ENCODE results near the gene MAGI2. TPM values are rescaled to one million over a fixed set of nuclear protein-coding genes. Genes with fewer than 3 reads are reported as not detected.

The MAGI2 gene
- total RNA-seq, 1 donor from 2014 or later, result 13.3 TPM

DNA sequence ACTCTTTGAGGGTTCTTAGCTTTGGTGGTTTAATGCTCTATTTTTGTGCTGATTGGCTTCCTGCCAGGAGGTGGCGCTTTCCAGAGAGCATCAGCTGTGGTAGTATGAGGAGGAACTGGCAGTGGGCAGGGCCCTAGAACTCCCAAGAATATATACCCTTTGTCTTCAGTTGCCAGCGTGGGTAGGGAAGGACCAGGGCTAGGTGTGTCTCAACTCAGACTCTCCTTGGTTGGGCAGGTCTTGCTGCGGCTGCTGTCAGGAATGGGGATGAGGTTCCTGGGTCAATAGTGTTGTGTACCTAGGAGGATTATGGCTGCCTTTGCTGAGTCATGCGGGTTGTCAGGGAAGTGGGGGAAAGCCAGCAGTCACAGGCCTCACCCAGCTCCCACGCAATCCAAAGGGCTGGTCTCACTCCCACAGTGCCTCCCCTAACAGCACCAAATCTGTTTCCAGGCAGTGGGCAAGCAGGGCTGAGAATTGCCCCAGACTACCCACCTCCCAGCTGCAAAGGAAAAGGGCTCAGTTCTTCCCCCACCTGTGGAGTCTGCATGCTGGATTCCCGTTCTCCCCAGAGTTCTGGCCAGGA lies 1463.4 kb downstream of the MAGI2 start:
- TF ChIP-seq, protein P1, sequence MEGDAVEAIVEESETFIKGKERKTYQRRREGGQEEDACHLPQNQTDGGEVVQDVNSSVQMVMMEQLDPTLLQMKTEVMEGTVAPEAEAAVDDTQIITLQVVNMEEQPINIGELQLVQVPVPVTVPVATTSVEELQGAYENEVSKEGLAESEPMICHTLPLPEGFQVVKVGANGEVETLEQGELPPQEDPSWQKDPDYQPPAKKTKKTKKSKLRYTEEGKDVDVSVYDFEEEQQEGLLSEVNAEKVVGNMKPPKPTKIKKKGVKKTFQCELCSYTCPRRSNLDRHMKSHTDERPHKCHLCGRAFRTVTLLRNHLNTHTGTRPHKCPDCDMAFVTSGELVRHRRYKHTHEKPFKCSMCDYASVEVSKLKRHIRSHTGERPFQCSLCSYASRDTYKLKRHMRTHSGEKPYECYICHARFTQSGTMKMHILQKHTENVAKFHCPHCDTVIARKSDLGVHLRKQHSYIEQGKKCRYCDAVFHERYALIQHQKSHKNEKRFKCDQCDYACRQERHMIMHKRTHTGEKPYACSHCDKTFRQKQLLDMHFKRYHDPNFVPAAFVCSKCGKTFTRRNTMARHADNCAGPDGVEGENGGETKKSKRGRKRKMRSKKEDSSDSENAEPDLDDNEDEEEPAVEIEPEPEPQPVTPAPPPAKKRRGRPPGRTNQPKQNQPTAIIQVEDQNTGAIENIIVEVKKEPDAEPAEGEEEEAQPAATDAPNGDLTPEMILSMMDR (conservative IDR thresholded peaks at IDR 0.05), result peak; percentile 49
- no peak overlapping the region for H3K4me3 Mint-ChIP-seq
- H3K9me3 Mint-ChIP-seq, result no peaks in the 10 kb centered on the region
- H3K27me3 Mint-ChIP-seq, result no peaks in the 10 kb centered on the region
- no peak overlapping the region for H3K27ac Mint-ChIP-seq
- no peaks in the 10 kb centered on the region for H3K36me3 Mint-ChIP-seq
- no peak for DNase-seq (ENCODE audit: extremely low spot score, unreplicated experiment)
- no peaks in the 10 kb centered on the region for H3K4me1 Mint-ChIP-seq (ENCODE audit: unreplicated experiment)

DNA sequence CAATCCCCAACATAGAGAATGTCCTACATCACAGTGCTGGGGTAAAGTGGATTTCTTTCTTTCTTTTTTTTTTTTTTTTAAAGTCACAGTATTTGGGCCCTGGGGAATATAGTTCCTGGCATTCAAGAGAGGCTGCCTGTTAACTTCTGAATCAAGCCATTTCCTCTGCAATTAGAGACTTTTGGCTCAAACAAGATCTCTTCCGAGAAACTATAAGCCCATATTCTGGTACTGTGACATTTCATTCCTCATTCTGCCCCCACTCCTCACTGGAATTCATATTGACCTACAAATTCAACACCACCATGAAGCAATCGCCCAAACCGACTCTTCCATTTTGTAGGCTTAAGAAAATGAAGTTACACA lies 1467.5 kb downstream of the MAGI2 start:
- no peak overlapping the region for H3K4me3 Mint-ChIP-seq
- no peak overlapping the region for H3K27ac Mint-ChIP-seq
- H3K36me3 Mint-ChIP-seq, result no peaks in the 10 kb centered on the region
- TF ChIP-seq, protein P1 (conservative IDR thresholded peaks at IDR 0.05), result no peak
- H3K4me1 Mint-ChIP-seq (ENCODE audit: unreplicated experiment), result no peaks in the 10 kb centered on the region
- no peaks in the 10 kb centered on the region for H3K27me3 Mint-ChIP-seq
- H3K9me3 Mint-ChIP-seq, result no peaks in the 10 kb centered on the region
- no peak for DNase-seq (ENCODE audit: extremely low spot score, unreplicated experiment)

DNA sequence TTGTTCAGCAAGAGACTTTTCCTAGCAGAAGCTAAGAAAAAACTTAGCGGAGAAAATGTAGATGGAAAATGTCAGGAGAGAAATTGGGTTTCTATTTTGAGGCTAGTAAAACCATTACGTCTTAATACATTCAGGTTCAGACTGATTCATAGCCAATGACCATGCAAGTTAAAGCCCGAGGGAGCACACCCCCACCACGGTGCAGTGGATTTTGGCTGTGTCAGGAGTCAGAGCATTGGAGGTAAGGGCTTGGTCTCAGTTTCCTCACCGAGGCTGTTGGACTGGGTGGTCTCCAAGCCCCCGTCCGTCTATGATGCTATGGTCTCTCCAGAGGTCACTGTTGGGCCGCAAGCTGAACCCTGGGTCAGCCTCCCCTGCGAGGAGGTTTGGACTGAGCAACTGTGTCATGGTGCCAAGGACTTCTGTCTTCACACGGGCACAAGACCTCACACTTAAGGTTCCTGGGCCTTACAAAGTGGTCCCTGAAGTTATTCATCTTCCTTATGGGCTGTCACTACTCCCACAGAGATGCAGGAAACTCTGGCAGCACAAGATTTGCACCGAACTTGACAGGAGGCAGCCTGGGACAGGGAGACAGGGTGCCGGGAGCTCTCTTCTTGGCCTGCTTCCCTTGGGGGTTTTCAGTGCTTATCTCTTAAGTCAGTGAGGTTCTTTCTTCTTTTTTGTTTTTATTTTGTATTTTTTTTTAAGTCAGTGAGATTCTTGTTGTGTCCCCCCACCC lies 1468.1 kb downstream of the MAGI2 start:
- no peaks in the 10 kb centered on the region for H3K27me3 Mint-ChIP-seq
- DNase-seq (ENCODE audit: extremely low spot score, unreplicated experiment), result no peak
- no peaks in the 10 kb centered on the region for H3K4me1 Mint-ChIP-seq (ENCODE audit: unreplicated experiment)
- TF ChIP-seq, protein P1 (conservative IDR thresholded peaks at IDR 0.05), result no peak
- H3K36me3 Mint-ChIP-seq, result no peaks in the 10 kb centered on the region
- no peaks in the 10 kb centered on the region for H3K9me3 Mint-ChIP-seq
- no peak overlapping the region for H3K27ac Mint-ChIP-seq
- no peak overlapping the region for H3K4me3 Mint-ChIP-seq

DNA sequence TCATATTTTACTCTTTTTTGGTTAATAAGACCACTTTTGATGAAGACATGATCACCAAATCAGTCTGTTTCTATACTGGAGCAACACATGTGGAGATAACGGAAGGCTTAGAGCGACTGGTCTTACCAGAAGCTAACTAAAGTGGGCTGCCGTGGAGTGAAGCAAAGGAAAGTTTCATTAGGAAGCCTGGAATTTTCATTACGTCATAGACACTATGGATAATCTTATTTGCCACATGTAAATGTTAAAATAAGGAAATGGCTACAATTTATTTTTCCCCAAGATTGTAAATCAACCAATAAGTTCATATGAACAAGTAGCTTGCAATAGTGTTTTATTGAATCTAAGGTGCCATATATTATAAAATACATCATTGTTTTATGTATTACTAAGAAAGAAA lies 1469.5 kb downstream of the MAGI2 start:
- Mint-ChIP-seq H3K27ac (no peak overlapping the region), H3K36me3 (peaks cover 4% of the 10 kb centered on the region), H3K4me1 (ENCODE audit: unreplicated experiment) (no peaks in the 10 kb centered on the region), H3K9me3 (no peaks in the 10 kb centered on the region), H3K4me3 (no peak overlapping the region), H3K27me3 (peaks cover 3% of the 10 kb centered on the region)
- DNase-seq (ENCODE audit: extremely low spot score, unreplicated experiment), result no peak
- TF ChIP-seq, protein P1 (conservative IDR thresholded peaks at IDR 0.05), result no peak

DNA sequence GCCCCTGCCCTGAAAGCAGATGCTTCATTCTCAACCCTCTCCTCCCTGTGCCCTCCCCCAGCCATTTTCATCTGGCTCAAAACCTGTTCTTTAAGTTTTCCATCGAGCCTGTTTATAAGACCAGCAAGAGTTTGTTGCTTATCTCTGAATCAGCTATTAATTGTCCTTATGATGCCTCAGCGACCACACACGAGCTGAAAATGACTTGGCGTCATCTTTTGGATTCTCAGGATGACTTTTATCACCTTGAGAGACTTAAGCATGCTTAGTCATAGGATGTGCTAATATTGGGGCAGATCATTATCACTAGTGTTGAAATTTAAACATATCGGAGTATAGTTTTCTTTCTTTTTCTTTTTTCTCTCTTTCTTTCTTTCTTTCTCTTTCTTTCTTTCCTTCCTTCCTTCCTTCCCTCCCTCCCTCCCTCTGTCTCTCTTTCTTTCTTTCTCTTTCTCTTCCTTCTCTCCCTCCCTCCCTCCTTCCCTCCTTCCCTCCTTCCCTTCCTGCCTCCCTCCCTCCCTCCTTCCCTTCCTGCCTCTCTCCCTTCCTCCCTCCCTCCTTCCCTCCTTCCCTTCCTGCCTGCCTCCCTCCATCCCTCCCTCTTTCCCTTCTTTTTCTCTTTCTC lies 1470.4 kb downstream of the MAGI2 start:
- H3K27me3 Mint-ChIP-seq, result peaks cover 3% of the 10 kb centered on the region
- peaks cover 4% of the 10 kb centered on the region for H3K36me3 Mint-ChIP-seq
- H3K4me3 Mint-ChIP-seq, result no peak overlapping the region
- DNase-seq (ENCODE audit: extremely low spot score, unreplicated experiment), result no peak
- no peak overlapping the region for H3K27ac Mint-ChIP-seq
- H3K4me1 Mint-ChIP-seq (ENCODE audit: unreplicated experiment), result no peaks in the 10 kb centered on the region
- no peaks in the 10 kb centered on the region for H3K9me3 Mint-ChIP-seq
- TF ChIP-seq, protein P1 (conservative IDR thresholded peaks at IDR 0.05), result no peak
